Measurements from ENCODE around the gene BTC.
"Not testable (repeated sequence)": the region's sequence is repeated elsewhere in the genome, so short reads cannot be mapped to it uniquely, and the experiment has no call there.

BTC gene

DNA sequence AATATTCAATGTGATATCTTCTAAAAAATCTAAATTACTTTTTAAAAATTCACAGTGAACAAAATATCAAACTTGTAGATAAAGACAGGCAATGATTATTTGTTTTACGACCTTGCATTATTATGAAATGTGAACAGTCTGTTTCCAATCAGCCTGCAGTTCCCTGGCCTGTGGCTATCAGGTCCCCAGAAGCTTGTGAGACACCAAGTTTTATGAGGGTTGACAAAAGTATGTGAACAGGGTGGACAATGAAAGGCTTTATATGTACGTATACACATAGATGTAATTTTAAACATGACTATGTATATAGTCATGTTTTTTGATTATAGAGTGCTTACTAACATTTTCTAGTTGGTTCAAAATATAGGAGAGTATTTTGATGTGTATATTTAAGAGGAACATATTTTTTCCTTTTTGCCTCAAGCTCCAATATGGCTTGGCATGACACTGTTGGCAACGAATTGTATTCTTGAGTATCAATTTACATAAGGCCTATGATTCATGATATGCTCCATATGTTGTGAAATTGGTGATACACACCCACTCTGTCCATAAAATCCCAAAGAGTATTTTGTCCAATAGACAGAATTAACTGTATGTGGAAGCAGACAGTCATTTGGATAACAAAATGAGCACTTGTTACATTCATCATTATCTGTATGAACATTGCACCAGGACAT, 55.7 kb downstream of the BTC start:
- TF ChIP-seq ZNF274 (IDR thresholded peaks at IDR 0.05; ENCODE audit: low read depth, low read length): no peak
- no peak overlapping the region for H3K4me3 ChIP-seq (ENCODE audit: low read length)

DNA sequence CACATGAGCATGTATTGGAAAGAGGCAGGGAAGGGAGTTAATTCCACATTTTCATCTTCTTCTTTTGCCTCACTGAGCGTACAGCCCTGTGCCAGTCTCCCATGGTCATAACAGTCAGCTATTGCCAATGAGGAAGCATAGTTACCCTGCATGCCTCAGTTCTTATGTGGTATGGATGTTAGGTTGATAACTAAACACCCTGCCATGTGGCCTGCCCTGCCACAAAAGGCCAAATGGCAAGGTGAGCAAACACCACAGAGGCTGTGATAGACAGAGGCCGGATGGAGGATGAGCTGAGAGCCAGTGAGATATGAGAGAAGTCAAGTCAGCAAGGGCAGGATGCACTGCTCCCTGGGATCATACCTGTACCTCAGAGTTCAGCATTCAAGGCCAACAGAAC, 59.3 kb downstream of the BTC start:
- no peak for TF ChIP-seq ZNF274 (IDR thresholded peaks at IDR 0.05; ENCODE audit: low read depth, low read length)
- no peak overlapping the region for H3K4me3 ChIP-seq (ENCODE audit: low read length)

DNA sequence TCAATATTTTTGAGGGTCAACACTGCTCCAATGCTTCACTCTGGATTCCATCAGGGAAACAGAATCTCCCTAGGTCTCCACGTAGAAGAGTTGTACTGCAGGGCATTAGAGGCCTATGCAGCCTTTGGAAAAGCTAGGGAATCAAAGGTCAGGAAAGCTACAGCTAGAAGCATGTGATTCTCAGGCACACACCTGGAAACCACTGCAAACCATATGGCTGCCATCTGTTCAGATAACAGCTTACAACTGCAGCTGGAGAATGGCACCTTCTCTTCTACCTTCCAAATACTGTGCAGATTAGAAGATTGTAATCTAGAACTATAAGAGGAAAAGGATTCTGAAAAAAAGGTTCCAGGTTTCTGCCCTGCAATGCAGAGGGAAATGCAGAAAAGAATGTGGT, 60.6 kb downstream of the BTC start:
- no peak for TF ChIP-seq ZNF274 (IDR thresholded peaks at IDR 0.05; ENCODE audit: low read depth, low read length)
- no peak overlapping the region for H3K4me3 ChIP-seq (ENCODE audit: low read length)

DNA sequence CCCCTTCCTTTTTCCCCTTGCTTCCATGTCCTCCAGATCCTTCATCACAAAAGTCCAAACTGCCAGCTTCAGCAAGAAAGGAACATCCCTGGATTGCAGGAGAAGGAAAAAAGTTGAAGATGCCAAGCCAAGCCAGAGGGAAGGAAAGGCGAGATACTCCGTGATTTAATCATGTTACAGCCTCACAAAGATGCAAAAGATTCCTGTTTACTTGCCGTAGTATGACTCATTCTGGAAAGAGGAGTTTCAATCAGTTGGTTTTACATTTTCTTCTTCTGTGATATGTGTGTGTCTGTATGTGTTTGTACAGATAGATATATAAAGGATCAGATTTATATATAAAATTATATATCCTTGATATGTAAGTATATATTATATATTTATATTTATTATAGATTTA, 69.3 kb downstream of the BTC start:
- H3K4me3 ChIP-seq (ENCODE audit: low read length): no peak overlapping the region
- no peak for TF ChIP-seq ZNF274 (IDR thresholded peaks at IDR 0.05; ENCODE audit: low read depth, low read length)

DNA sequence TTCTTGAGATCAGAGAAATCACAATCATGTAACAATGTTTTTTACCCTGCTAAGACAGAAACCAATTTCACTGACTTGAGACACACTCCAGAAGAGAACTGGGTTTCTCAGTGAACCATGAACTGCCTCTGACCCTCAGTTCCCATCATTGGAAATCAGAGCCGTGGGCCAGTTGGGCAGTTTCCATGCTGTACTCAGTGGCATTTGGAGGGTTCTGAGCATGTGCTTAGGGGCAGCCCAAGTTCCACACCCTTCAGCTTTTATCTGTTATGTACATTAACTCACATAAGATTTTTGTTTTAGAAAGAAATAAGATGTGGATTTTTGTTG, 77.9 kb downstream of the BTC start:
- no peak overlapping the region for H3K4me3 ChIP-seq (ENCODE audit: low read length)
- TF ChIP-seq ZNF274 (IDR thresholded peaks at IDR 0.05; ENCODE audit: low read depth, low read length): no peak

DNA sequence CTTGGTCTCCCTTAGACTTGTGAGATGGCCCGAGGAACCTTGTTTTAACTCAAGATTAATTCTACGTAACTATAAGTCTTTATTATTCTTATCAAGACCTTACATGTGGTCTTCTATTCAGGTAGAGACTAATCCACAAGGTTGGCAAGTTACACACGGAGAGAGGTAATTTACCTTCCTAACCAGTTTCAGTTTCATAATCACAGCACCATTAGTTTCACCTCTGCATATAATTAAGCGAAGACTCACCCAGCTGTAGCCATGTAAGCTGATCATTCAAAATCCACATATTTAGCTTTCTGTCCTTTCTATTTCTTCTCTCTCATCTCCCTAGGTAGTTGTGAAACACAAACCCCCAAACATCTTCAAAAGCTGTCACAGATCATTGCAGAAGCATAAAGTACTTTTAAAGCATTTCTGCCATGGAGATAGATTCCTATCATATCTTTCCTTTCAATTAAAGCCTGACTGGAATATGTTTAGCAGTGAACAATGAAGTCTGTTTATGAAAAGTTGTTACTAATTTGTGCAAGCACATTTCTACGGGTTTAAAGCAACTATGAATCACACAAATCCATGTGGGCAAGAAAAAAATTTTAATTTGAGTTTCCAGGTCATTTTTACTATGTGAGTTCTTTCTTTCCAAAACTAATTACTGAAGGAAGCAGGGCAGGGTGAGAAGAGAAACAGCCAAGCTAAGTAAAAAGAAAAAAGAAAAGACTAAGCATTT, 78.5 kb downstream of the BTC start:
- TF ChIP-seq ZNF274 (IDR thresholded peaks at IDR 0.05; ENCODE audit: low read depth, low read length): no peak
- H3K4me3 ChIP-seq (ENCODE audit: low read length): no peak overlapping the region

DNA sequence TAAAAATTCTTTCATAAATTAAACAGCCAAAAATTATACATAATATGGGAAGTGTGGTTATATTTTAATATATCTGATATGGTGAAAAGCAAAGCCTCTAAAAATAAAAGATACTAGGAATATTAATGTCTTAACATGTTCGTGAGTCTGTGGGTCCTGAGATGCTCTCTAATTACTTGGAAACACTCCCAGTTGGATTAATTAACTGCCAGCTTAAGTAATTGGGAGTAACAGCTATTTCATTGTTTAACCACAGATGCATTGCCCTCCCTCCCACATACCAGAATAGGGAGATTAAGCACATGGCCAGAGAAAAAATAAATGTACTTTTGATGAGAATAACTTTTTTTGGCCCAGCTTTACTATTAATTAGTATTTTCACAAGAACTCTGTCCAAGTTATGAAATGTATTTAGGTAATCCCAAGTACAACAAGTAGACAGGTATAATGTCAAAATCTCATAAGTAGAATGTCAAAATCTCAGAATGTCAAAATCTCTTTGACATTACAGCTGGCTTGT, 79.7 kb downstream of the BTC start:
- TF ChIP-seq ZNF274 (IDR thresholded peaks at IDR 0.05; ENCODE audit: low read depth, low read length): no peak
- H3K4me3 ChIP-seq (ENCODE audit: low read length): no peak overlapping the region

DNA sequence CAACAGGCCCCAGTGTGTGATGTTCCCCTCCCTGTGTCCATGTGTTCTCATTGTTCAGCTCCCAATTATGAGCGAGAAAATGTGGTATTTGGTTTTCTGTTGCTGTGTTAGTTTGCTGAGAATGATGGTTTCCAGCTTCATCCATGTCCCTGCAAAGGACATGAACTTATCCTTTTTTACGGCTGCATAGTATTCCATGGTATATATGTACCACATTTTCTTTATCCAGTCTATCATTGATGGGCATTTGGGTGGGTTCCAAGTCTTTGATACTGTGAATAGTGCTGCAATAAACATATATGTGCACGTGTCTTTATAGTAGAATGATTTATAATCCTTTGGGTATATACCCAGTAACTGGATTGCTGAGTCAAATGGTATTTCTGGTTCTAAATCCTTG, 86.2 kb downstream of the BTC start:
- H3K4me3 ChIP-seq (ENCODE audit: low read length): not testable (repeated sequence)
